Stimulated activated CD4-positive, alpha-beta T cell treated with anti-CD3 and anti-CD28 coated beads, Interleukin-1b, Interleukin-23, amount 100 ng/mL, for 1 hour (primary cell): Measurements from ENCODE around the gene SMAGP.
"Not testable (repeated sequence)": the region's sequence is repeated elsewhere in the genome, so short reads cannot be mapped to it uniquely, and the experiment has no call there.

ENCODE experiments used
- DNase-seq, 2 donors: peaks; one replicate each; pipeline ENCODE4 v3.0.0-alpha.2; 2020; ENCODE audit warnings: low read depth in 2 of 2

Gene SMAGP

DNA sequence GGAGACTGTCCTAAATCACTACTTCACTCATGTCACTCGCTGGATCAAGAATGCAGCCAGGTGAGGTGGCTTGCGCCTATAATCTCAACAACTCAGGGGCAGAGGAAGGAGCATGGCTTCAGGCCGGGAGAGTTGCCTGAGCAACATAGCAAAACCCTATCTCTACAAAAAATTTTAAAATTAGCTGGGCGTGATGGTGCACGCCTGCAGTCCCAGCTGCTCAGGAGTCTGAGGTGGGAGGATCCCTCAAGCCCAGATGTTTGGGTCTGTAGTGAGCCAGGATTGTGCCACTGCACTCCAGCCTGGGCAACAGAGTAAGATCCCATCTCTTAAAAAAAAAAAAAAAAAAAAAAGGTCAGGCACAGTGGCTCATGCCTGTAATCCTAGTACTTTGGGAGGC lies 5.9 kb downstream of the SMAGP start:
- DNase-seq: no peak

DNA sequence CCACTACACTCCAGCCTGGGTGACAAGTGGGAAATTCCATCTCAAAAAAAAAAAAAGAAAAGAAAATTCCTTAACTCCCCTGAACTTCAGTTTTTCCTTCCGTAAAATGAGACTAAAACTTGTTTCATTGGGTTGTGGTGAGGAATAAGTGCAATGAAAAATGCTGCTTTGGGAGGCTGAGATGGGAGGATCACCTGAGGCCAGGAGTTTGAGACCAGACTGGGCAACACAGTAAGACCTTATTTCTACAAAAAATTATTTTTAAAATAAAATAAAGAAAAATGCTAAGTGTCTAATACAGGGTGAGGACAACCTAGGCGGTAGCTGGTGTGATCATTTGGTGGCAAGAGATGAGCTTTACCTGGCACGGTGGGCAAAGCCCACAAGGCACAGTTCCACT lies 6.9 kb downstream of the SMAGP start:
- DNase-seq: no peak

DNA sequence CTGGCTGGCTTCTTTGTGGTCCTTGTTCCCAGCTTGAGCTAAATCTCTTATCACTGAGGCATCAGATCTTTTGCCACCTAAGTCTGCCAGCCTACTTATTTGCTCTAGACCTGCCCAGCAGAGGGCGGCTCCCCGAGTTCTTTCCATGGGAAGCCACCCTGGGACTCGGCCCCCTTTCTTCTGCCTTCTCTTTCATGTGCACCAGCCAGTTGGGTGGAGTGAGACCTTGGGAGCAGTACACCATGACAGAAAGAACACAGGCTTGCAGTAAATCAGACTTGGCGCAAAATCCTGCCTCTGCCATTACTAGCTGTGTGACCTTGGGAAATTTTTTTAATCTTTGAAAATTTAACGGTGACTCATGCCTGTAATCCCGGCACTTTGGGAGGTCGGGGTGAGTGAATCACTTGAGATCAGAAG lies 7.4 kb downstream of the SMAGP start:
- no peak for DNase-seq

- not testable (repeated sequence) for DNase-seq
Observed at GRCh38 chr12:51259600-51259999, 10.6 kb downstream of the SMAGP start.

DNA sequence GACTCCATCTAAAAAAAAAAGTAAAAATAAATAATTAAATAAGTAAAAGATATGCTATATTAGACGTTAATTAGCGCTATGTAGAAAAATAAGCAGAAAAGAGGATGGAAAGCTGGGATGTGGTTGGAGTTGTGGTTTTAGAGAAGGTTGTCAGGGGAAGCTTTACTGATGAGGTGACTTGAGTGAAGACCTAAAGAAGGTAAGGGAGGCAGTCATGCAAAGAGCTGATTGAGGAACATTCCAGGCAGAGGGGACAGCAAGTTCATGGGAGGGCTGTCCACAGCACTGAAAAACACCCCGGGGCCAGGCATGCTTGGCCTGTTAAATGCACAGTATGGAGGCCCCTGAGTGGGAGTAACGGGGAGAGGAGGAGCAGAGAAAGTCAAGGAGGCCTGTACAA lies 15.7 kb downstream of the SMAGP start:
- DNase-seq: no peak

GRCh38 chr12:51253276-51253675 lies 16.9 kb downstream of the SMAGP start:
- DNase-seq: no peak

GRCh38 chr12:51247523-51248206 lies 22.6 kb downstream of the SMAGP start:
- DNase-seq: no peak

GRCh38 chr12:51246254-51246853 lies 23.9 kb downstream of the SMAGP start:
- no peak for DNase-seq

- no peak for DNase-seq
Observed at GRCh38 chr12:51245476-51246253, 24.6 kb downstream of the SMAGP start.

- DNase-seq: no peak
Observed at GRCh38 chr12:51244269-51244668, 25.9 kb downstream of the SMAGP start.

GRCh38 chr12:51242876-51243275 lies 27.3 kb downstream of the SMAGP start:
- no peak for DNase-seq

GRCh38 chr12:51242120-51242519 lies 28.1 kb downstream of the SMAGP start:
- DNase-seq: no peak

DNA sequence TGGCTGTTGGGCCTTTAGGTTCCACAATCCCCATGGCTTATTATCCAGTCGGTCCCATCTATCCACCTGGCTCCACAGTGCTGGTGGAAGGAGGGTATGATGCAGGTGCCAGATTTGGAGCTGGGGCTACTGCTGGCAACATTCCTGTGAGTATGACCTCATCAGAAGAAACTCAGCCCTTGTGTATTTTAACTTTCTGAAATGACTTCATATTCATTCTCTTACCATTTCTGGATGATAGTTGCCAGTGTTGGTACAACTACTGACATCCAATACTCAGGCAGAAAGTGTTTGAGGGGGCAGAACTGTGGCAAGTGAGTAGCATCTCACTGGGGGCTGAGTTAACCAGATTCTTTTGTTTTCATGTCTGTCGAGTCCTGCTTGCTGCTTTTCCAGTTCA lies 29.2 kb downstream of the SMAGP start:
- no peak for DNase-seq

DNA sequence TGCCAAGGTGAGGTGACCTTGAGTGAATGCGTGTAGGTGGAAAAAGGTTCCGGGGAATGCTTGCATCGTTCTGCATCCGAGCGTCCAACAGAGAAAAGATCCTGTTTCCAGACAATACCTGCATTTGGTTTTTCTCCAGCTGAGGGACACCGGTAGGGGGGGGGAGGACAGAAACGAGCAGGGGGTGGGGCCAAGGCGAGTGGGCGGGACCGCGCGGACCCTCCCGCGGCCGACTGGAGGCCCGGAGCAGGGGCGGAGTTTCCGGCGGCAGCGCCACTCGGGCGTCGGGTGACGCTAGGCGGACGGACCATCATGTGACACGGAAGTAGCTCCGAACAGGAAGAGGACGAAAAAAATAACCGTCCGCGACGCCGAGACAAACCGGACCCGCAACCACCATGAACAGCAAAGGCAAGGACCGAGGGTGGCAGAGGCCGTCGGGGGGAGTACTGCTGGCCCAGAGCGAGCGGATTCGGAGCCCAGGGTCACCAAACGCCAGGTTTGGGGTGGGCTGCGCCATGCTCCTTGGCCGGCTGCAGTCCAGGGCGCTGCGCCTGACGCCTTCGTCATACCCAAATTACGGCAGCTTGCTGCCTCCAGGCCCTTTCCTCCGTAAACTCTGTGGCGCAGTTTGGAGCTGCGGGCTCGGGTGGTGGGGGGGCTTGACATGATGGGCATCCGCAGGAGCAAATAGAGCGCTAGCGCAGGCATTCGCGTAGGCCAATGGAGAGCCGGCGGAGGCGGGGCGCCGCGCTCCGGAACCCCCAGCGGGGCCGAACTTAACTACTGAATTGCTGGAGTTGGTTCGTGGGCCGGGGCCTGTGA lies 31.5 kb downstream of the SMAGP start, which contains the start of gene DAZAP2:
Gene DAZAP2, plus strand, starts transcription at position 317 of the 825 bp plus-strand sequence. Its CDS starts 82 bp downstream, at position 399.
- peak; percentile 89 to 90 for DNase-seq

- no peak for DNase-seq
Observed at GRCh38 chr12:51238037-51238509, 32.1 kb downstream of the SMAGP start.

- no peak for DNase-seq
Observed at GRCh38 chr12:51234530-51234929, 35.7 kb downstream of the SMAGP start.

GRCh38 chr12:51232642-51233041 lies 37.6 kb downstream of the SMAGP start:
- no peak for DNase-seq

DNA sequence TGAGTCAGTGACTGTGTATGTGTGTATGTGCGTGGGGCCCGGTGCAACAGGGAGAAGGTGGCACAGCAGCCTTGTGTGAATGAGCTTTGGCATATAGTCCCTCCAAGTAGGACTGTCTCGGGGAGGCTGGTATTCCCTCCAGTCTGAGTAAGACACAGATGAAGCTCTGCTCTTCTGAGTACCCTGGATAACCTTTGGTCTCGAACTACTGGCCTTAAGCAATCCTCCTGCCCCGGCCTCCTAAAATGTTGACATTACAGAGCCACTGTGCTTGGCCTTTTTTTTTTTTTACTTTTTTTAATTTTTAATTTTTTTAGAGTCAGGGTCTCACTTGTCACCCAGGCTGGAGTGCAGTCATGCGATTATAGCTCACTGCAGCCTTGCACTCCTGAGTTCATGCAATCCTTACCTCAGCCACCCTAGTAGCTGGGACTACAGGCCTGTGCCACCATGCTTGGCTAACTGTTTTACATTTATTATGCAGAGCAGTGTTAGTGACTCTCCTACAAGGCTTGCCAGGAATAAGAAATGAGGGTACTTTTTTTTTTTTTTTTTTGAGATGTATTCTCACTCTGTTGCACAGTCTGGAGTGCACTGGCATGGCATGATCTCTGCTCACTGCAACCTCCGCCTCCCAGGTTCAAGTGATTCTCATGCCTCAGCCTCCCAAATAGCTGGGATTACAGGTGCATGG lies 41.0 kb downstream of the SMAGP start:
- DNase-seq: no peak

DNA sequence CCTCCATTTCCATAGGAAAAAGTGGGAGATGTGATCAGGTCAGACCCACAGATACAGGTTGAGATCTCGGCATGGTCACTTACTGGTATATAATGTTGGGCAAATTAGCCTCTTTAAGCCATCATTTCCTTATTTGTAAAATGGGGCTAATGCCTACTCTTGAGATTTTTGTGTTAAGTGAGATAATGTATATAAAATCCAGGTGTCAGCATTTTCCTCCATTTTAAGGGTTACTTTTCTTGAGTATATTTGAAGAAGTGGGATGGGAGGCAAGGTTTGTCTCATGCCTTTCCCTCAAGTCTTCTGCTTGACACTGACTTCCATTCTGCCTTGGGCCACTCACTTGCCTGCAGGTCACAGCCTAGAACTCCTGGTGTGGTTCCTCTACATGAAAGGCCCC lies 42.3 kb downstream of the SMAGP start:
- DNase-seq: no peak

DNA sequence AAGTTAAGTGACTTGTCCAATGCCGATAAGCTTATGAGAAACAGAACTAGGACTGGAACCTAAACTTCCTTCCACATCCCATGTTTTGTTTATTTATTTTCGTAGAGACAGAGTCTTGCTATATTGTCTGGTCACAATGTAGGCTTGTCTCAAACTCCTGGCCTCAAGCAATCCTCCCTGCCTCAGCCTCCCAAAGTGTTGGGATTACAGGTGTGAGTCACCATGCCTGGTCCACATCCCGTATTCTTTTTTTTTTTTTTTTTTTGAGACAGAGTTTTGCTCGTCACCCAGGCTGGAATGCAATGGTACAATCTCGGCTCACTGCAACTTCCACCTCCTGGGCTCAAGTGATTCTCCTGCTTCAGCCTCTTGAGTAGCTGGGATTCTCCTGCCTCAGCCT lies 43.1 kb downstream of the SMAGP start:
- DNase-seq: not testable (repeated sequence)

DNA sequence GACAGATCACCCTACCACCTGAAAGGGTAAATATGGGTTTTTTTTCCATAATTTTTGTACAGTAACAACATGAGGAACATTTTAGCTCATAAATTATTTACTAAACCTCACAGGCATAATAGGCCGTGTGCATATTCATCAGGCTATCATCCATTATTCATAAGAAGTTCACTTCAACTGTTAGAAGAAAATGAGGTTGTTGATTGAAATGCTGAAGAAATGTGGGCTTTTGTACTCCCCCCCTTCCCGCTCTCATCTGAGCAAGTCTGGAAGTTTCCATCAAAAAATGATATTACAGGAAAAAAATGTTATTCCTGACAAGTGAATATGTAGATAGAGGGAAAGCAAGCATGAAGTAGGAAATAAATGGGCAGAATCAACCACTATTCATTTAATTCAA lies 44.4 kb downstream of the SMAGP start:
- no peak for DNase-seq
